Ramos (cell line): ENCODE measurements around the gene CDK14.

ENCODE experiments used
- in situ Hi-C: fragments of 300-500 bp; cut with MboI; formaldehyde crosslinking; loops from one replicate; pipeline ENCODE4 v1.14.3; 2022; ENCODE audit warnings: low sequenced_read_pairs; ENCODE audit not compliant: unreplicated experiment

The CDK14 gene

DNA sequence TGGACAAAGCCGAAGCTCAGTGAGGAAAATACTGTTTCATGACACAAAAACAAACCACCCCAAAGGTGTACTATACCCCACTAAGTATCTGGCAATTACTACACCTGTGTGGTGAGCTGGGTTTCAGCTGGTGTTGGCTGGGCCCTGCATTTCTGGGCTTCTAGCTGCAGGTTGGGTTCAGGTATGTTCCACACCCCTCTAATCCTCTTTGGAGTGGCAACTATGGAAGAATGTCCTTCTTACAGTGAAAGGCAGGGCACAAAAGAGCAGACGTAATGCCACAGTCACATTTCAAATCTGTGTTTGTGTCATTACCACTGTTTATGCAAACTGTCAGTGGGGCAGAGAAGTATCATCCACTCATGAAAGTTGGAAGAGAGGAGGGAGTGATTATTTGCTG is 466.6 kb downstream of the CDK14 start:
- in situ Hi-C loops = no loop called here

- in situ Hi-C loops = no loop called here
Observed at GRCh38 chr7:91064052-91064451, 467.9 kb downstream of the CDK14 start.

GRCh38 chr7:91064938-91065337 is 468.8 kb downstream of the CDK14 start:
- in situ Hi-C loops = no loop called here

DNA sequence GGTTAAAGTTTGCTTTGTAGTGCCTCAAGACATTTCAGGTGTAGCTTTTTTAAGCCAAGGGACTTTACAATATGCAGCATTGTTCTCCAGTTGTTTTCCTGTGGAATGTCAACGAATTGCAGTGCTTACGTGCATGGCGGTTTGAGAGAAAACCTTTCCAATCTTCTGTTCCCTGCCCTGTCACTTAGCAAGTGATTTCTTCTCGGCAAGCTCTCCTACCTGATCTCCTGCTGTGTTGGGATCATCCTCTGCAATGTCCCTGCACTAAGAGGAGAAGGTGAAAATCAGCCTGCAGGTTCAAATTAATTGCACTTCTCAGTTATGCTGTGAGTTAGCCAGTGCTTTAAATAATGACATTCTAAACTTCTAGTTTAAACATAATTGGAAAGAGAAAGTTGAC is 470.5 kb downstream of the CDK14 start:
- in situ Hi-C loops = no loop called here

GRCh38 chr7:91067242-91067641 is 471.1 kb downstream of the CDK14 start:
- in situ Hi-C loops = no loop called here

DNA sequence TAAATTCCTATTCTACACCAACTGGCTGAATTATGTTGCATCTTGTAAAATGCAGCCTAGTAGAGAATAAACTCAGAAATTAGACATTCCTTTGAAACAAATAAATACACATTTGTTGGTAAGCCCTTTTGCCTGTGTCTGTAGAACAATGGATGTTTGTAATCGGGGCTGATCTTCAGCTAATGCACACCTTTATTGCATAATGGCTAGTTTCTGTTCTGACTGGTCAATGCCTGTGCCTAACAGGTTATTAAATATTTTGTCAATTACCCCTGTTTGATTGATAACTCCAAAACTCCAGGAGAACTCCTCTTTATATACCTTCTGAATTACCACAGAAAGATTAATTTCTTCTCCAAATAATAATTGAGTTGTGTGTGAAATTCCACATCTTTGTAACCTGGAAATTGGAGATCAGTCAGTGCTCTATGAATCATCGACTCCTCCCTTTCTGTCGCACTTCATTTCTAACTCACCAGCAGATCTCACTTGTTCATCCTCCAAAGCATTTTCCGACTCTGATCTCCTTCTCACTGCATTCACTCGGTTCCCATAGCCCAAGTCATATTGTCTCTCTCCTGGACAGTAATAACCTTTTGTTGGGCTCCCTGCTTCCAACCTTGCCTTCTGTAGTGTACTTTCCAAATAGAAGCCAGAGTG is 472.1 kb downstream of the CDK14 start:
- in situ Hi-C loops = no loop called here

DNA sequence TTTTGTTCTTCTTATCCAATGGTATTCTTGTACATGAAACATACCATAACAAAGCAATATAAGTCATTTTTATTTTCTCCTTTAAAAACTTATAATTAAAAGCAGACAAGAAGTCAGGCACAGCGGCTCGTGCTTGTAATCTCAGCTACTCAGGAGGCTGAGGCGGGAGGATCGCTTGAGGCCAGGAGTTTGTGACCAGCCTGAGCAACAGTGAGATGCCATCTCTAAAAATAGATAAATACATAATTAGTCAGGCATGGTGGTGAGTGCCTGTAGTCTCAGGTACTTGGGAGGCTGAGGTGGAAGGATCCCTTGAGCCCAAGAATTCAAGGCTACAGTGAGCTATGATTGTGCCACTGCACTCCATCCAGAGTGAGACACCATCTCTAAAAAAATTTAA is 473.0 kb downstream of the CDK14 start:
- in situ Hi-C loops = no loop called here

DNA sequence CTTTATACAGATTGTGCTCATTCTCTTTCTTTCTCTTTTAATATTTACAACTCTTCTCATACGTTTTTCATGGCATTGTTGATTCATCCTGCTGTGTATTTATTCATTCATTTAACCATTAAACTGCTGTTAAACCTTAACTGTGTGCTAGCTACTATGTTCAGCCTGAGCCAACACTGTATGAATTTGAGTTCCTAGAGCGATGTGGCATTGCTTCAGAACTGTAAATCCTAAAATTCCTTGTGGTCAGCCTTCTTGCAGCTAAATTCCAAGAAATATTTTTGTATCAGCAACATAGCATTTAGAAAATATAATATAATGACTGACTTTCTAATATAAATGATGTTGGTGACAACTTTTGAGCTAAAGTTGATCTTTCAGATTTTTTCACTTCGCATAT is 483.4 kb downstream of the CDK14 start:
- in situ Hi-C loops = no loop called here

GRCh38 chr7:91080351-91080750 is 484.2 kb downstream of the CDK14 start:
- in situ Hi-C loops = no loop called here

DNA sequence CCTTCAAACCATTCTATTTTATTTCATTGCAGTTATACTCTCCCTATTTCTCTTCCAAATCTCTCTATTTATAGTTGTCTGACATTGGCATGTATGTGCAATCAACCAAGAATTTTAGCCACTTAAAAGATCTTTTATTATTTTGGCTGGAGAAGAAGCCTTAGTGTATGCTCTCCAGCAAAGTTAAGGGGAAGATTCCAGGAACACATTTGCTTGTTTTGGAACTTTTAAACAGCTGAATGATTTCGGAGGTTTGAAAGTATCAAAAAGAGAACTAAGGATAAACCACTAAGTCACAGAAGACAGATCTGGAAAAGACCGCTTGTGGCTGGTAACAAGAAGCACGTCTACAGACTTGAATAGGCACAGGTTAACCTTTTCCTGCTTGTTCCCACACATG is 485.9 kb downstream of the CDK14 start:
- in situ Hi-C loops = no loop called here

DNA sequence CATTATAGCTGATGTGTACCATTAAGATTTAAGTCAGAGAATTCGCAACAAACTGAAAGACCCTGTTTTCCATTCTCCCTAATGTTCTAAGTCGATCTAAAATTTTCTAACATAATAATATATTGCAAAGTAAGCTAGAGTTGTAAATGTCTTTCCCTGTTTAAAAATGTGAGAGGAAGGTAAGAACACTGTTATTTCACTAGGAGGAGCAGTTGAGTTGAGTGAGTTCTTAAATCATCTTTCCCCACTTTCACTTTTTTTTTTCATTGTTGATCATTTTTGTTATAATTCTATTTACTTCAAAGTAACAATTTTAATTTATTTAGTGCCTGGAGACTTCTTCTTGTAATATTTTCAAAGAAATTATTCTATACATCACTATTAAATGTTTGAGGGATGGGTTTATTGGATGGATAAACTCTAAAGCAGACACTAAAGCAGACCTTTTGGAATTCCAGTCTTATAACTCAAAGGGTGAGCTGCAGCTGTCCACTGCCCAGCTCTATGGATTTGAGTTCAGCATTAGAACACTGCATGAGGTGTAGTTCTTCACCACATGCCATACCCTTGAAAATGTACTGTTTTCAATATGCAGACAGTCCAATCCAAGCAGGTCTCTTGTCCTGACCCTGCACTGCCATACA is 486.9 kb downstream of the CDK14 start:
- in situ Hi-C loops = no loop called here

- in situ Hi-C loops = no loop called here
Observed at GRCh38 chr7:91083855-91084644, 487.9 kb downstream of the CDK14 start.

DNA sequence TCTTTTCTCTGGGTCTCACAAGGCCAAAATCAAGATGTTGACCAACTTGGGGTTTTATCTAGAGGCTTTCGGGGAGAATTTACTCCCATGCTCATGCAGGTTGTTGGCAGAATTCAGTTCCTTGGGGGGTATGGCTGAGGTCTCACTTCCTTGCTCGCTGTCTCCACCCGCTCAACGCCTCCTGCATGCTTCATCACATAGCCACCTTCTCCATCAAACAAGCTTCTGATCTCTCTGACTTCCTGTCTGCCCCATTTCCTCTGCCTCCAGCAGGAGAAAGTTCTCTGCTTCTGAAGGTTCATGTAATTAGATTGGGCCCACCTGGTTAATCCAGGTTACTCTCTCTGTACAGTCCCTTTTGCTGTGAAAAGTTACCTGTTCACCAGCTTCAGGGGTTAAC is 489.1 kb downstream of the CDK14 start:
- in situ Hi-C loops = no loop called here

GRCh38 chr7:91086200-91086599 is 490.1 kb downstream of the CDK14 start:
- in situ Hi-C loops = no loop called here

DNA sequence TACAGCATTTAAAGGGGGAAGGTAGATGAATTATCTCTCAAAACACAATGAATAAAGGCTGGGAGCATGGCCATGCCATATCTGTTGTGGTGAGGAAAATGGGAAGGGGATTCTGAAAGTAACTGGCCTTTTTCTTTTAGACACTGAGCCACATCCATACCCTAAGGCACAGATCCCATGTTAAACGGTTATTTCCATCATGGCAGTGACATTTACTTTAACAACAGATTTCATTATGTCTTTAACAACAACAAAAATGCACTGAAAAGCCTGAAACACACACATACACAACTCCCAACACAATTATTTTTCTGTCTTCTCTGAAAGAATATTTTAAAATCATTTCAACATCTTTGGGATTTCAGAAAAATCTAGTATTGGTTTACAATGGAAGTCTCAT is 492.0 kb downstream of the CDK14 start:
- in situ Hi-C loops = no loop called here

DNA sequence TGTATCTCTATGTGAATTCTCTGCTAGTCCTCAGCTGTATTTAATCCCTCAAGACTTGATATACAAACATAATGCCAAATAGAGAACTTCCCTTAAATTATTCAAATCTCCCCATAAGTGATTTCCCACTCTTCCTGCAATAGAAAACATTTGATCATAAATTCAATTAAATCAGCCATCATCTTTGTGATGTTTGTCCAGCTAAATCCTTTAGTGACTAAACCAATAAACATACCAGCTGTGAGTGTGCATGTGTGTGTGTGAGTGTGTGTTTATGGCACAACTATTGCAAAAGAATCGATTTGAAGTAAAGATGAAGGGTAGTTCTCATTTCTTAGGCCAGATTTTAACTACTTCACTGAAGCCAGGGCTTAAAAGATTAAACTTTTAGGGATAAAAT is 492.6 kb downstream of the CDK14 start:
- in situ Hi-C loops = no loop called here

GRCh38 chr7:91089382-91089963 is 493.4 kb downstream of the CDK14 start:
- in situ Hi-C loops = no loop called here

DNA sequence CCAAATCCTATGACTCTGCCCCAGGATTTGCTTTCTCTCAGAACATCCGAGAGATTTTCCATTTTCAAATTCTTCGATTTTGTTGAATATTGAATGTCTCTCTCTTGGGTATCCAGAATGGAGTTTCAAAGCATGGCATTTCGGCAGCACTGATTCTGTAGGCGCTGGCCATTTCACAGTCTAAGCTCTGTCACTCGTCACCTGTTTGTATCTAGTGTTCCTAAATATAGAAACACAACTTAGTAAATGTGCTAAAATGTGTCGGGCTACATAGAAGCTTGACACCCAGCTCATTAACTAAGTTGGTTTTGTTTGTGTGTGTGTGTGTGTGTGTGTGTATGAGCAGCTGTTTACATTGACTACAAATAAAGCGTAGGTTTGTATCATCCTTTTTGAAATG is 494.6 kb downstream of the CDK14 start:
- in situ Hi-C loops = no loop called here

GRCh38 chr7:91091631-91092030 is 495.5 kb downstream of the CDK14 start:
- in situ Hi-C loops = no loop called here

DNA sequence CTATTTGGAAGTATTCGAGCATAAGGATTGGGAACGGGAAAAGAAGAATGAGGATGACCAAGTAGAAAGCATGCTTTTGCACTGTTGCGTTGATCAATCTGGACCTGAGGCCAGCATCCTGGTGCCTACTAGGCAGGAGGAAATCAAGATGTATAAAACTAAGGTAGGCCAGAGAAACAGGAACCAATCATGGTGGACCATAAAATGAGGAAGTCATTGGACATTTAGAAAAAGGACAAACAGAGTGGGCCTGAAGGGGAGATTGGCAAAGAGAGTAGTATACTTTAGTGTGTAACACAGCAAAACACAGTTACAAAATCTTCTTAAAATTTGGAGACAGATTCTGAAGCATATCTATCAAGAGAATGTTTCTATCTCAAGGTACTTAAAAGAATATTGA is 497.1 kb downstream of the CDK14 start:
- in situ Hi-C loops = no loop called here

DNA sequence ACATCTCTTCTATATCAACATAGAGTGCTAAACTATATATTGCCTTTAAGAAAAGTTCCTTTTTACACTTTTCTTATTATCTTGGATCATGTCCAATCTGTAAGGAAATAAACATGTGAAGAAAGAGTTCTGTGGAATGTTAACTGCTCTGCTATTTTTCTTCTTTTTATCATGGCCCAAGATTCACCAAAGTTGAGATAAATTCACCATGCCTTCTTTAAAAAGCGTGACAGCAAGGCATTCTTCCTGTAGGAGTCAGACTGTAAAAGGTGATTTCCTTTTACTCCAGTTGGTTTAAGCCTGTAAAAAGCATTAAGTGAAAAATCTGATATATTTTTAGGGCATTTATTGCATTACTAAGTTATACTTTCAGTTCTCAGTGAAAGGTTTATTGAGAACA is 502.4 kb downstream of the CDK14 start:
- in situ Hi-C loops = no loop called here
